ENCODE measurements around the gene NTRK2.

DNA sequence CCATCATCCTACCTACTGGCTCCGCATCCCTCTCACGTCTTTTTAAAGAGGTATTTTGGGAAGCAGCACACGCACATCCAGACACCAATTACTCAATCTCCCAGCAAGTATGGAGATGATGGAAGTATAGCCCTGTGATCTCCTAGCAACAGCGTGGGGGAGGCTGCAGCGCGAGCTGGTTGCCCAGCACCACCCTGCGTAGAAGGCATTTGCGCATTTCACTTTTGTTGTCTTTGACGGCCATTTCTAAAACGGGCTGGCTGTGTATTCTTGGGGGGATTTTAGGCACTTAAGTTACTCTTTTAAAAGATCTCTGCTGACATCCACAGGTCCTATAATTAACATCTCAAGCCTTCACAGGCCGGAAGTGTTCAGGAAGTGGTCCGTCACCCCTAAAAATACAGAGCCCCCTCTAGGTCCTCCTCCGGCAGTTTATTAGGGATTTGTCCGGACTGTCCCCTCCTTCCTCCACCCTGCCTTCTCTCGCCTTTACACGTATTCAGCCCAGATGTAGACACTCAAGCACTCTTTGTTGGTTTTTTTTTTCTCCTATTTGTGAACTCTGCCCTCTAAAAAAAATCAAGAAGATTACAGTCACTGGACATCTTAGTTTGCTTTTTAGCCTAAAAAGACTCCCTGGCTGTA, 371.4 kb downstream of the NTRK2 start:
- TF ChIP-seq, protein P1, sequence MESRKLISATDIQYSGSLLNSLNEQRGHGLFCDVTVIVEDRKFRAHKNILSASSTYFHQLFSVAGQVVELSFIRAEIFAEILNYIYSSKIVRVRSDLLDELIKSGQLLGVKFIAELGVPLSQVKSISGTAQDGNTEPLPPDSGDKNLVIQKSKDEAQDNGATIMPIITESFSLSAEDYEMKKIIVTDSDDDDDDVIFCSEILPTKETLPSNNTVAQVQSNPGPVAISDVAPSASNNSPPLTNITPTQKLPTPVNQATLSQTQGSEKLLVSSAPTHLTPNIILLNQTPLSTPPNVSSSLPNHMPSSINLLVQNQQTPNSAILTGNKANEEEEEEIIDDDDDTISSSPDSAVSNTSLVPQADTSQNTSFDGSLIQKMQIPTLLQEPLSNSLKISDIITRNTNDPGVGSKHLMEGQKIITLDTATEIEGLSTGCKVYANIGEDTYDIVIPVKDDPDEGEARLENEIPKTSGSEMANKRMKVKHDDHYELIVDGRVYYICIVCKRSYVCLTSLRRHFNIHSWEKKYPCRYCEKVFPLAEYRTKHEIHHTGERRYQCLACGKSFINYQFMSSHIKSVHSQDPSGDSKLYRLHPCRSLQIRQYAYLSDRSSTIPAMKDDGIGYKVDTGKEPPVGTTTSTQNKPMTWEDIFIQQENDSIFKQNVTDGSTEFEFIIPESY (IDR thresholded peaks at IDR 0.05) = no peak
- no peak for TF ChIP-seq EP300 (IDR thresholded peaks at IDR 0.05; ENCODE audit: borderline replicate concordance in 1 of 2, control insufficient read depth in 1 of 2, low read depth in 2 of 2, low read length in 2 of 2)
- no peak for TF ChIP-seq POLR2AphosphoS2 (IDR thresholded peaks at IDR 0.05; ENCODE audit: low read depth, low read length)
